Activated CD8-positive, alpha-beta memory T cell treated with anti-CD3 and anti-CD28 coated beads, Interleukin-2, amount 50 U/mL, for 24 hours (primary cell): Measurements from ENCODE around the gene LYPLAL1.

Experiments
- DNase-seq: peaks from one replicate; pipeline ENCODE4 v3.0.0-alpha.2; 2020; ENCODE audit errors: extremely low read depth

Gene LYPLAL1

GRCh38 chr1:219173758-219174459, at the start of gene LYPLAL1:
TSS of gene LYPLAL1 (plus strand) at chr1:219173878. CDS start at chr1:219173891, 13 bp downstream.
- DNase-seq, result peak; percentile 65

- DNase-seq, result no peak
Observed at GRCh38 chr1:219124163-219124562, 49.5 kb upstream of the LYPLAL1 start.

GRCh38 chr1:219125342-219125741, 48.3 kb upstream of the LYPLAL1 start:
- DNase-seq, result no peak

GRCh38 chr1:219126377-219126776, 47.3 kb upstream of the LYPLAL1 start:
- DNase-seq, result no peak

- no peak for DNase-seq
Observed at GRCh38 chr1:219128957-219129356, 44.7 kb upstream of the LYPLAL1 start.

GRCh38 chr1:219130366-219130935, 43.2 kb upstream of the LYPLAL1 start:
- DNase-seq, result no peak

GRCh38 chr1:219132939-219133338, 40.7 kb upstream of the LYPLAL1 start:
- DNase-seq, result no peak

DNA sequence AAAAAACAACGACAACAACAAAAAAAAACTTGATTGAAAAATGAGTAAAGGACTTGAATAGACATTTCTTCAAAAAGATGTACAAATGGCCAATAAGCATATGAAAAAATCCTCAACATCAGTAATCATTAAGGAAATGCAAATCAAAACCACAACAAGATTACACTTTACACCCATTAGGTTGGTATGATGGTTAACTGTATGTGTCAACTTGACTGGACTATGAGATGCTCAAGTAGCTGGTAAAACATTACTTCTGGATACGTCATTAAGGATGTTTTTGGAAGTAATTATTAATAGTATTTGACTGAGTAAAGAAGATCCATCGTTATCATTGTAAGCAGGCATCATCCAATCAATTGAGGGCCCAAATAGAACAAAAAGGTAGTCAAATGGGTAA, 34.9 kb upstream of the LYPLAL1 start:
- no peak for DNase-seq

GRCh38 chr1:219140303-219140877, 33.3 kb upstream of the LYPLAL1 start:
- DNase-seq, result no peak

DNA sequence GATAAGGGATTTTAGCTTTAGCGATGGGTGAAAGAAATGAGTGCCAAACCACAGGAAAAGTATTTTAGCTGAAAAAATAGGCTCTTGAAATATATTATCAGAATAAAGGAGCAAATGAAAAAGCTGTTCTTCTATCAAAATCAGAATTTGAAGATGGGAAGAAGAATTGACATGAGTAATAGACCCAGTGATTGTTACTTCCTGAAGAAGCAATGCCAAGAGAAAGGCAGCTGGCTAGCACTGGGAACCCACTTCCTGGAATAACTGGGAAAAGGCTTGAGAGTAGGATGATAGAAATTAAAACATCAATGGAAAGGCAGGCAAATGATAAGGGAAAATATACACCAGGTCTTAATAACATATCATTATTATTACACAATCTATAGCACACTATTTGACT, 29.9 kb upstream of the LYPLAL1 start:
- DNase-seq, result no peak

GRCh38 chr1:219144658-219145315, 28.9 kb upstream of the LYPLAL1 start:
- DNase-seq, result no peak

GRCh38 chr1:219147571-219148019, 26.1 kb upstream of the LYPLAL1 start:
- no peak for DNase-seq

DNA sequence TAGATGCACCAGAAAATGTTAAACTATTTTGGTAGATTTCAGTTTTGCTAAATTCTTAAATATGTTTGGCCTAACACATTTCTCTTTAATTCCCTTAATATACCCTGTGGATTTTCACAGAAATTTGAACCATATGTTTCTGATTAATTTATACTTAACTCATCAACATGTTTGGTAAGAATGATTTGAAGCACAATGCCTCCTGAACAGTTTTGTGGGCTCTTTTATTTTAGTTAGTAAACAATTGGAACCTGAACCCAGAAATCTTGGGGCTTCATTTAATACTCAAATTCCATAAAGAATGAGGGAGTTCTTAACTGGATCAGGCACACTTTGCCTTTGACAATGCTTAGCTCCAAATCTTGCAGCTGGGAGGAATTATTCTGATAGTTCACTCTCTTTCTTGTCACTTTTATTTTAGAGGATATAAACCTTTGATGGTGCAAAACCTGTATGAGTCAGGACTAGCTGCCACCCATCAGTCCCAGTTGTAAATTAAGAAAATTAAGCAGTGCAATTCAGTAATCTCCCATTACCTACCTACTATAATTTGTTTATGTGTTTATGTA, 24.6 kb upstream of the LYPLAL1 start:
- DNase-seq, result no peak

DNA sequence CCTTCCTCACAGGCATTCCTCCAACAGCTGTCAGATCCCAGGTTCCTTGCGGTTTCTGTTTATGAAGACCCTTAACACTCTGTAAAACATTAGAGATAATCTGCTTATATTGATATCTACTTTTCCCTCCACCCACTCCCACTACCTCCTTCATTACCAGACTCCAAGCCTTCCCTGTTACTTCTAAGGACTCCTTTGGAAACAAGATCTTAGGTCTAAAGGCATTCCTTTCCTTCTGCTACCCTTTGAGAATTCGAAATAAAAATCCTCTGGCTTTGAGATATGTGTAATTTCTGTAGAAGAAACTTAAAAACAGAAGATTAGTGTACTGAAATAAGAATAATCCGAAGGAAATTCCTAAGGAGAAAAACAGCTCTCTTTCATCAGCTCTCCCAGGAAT, 23.7 kb upstream of the LYPLAL1 start:
- no peak for DNase-seq

DNA sequence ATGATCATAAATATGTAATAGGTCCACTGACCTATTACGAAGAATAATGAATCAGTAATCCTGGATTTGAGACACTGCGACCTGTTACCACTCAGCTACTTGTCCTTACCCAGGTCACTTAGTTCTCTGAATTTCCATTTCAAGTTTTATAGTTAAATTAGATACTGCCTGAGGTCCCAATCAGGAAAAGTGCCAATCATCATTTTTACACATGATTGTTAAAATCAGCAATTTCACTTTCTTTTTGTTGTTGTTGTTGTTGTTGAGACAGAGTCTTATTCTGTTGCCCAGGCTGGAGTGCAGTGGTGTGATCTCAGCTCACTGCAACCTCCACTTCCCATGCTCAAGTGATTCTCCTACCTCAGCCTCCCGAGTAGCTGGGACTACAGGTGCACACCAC, 22.8 kb upstream of the LYPLAL1 start:
- DNase-seq, result no peak

GRCh38 chr1:219151467-219151866, 22.2 kb upstream of the LYPLAL1 start:
- DNase-seq, result no peak

DNA sequence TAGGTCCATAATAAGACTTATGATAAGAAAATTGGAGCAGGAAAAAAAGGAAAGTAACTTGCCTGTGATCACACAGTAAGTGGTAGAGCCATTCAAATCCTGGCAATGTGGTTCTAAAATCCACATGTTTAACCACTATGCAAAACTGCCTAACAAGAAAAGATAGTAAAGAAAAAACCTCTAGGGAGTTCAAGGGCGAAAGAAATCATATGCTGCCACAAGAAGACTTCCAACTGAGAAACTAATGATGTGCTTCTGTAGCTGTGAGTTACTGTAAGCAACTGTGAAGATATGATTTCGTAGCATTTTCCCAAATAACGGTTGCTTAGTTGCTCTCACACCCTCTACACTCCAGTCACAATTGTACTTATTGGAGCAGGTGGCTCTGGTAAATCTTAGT, 20.9 kb upstream of the LYPLAL1 start:
- DNase-seq, result no peak

DNA sequence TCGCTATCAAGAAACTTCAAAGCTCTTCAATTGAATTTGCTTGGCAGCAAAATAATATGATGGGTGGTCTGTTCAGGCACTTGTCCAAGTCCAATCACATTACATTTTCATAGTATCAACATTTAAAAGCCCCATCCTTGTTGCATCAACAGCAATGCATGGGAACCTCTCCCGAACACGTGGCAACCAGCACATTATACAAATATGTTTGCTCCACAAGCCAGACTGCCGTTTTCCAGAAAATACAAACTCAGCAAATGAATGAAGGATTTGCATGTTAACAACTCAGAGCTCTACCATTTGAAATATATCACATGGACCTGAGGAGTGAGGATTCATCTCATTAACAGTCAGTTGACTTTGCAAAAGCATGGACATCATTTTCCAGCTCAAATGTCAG, 20.0 kb upstream of the LYPLAL1 start:
- DNase-seq, result no peak

GRCh38 chr1:219155135-219155534, 18.5 kb upstream of the LYPLAL1 start:
- DNase-seq, result no peak

DNA sequence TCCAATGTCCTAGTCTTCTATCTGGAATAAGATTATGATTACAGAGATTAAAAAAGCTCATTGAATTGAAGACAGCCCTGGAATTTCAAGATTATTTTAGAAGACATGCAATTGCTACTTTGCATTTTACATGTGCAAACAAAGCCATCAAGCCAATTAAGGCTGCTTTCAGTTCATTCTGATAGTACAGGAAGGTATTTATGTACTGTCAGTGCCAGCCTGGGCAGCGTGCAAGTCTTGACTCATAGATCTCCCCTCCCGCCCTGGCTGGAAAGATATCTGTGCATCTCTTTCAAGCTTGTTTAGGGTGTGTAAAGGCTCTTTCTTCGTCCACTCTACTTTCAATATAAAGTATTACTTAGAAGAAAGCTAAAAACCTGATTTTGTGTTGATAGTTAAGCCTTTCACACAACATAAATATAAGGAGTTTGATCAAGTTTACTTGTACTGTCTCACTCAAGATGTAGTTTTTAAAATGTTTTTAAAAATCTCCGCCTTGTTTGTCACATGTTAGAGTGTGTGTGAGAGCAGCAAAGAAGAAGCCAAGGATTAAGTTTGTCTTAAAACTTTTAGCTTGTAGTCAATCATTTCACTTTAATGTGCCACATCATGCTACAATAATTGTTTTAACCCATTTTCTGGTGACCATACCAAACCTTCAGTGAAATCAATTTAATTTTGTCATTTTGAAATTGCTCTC, 13.6 kb upstream of the LYPLAL1 start:
- no peak for DNase-seq

DNA sequence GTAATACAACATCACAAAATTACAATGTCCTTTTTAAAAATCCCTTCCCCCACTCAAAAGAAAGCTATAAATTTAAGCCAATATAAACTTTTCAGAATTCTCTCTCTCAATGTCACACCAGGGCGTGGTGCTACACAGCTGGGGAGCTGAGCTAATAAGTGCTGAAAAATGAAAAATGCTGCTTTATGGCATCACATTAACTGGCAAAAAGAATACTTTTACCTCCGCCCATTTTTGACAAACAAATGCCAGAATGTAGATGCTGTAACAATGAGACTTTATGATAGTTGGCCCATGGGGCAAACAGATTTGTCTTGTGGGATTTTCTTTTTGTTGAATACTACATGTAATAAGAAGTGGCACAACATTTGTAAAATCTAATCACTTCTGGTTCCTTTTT, 12.7 kb upstream of the LYPLAL1 start:
- no peak for DNase-seq

DNA sequence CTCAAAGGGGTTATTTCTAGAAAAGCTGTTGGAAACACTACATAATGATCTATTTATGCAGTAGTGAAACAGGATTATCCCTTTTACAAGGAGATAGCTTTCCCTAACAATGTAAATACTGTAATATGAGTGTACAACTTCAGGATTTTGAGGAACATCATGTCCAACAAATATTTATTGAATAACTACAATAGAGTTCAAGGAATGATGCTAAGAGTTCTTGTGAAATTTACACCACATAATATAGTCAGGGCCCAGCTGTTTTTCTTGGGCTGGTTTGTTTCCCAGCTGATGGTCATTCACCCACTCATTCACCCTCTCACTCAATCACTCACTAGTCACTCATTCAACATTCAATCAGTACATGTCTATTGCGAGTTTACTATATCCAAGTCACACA, 12.3 kb upstream of the LYPLAL1 start:
- DNase-seq, result no peak
